ENCODE measurements around the gene HS3ST1. TPM values are rescaled to one million over a fixed set of nuclear protein-coding genes. Genes with fewer than 3 reads are reported as not detected.

The HS3ST1 gene
- total RNA-seq, 1 donor from 2014 or later: 3.2 TPM

DNA sequence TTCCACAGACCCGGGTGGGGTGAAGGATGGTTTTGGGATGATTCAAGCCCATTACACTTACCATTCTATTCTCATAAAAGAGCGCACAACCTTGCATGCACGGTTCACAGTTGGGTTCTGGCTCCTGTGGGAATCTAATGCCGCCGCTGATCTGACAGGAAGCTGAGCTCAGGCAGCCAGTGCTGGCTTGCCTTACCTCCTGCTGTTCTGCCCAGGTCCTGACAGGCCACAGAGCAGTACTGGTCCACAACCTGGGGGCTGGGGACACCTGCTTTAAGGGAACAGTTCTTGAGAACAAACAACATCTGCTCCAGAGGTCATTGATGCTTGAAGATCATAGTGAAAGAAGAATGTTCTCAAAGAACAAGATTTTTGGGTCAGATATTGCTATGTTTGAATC is 8.0 kb upstream of the HS3ST1 start:
- intact Hi-C loops (cut with DNase I): no loop called here
- no peak for DNase-seq (ENCODE audit: low spot score)
- ATAC-seq: no peak

DNA sequence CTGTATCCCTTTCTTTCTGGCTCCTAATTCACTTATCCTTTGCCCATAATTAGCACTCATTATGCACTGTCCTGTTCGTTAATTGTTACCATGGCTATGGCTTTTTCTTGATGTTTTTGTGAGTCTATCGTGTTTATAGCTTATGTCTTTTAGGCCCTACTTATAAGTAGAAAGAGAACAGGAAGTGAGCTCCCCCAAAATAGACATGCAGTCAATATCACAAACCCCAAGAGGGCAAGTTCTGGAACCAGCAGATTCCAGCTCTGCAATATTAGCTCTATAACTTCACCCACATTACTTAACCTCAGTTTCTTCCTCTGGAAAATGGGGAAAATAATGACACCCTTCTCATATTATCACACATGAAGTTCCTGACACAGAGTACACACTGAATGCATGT is 7.4 kb upstream of the HS3ST1 start:
- intact Hi-C loops (cut with DNase I): no loop called here
- no peak for DNase-seq (ENCODE audit: low spot score)
- no peak for ATAC-seq

- intact Hi-C loops (cut with DNase I): no loop called here
- no peak for DNase-seq (ENCODE audit: low spot score)
- ATAC-seq: no peak
Measured at GRCh38 chr4:11435557-11435956, 6.9 kb upstream of the HS3ST1 start.

DNA sequence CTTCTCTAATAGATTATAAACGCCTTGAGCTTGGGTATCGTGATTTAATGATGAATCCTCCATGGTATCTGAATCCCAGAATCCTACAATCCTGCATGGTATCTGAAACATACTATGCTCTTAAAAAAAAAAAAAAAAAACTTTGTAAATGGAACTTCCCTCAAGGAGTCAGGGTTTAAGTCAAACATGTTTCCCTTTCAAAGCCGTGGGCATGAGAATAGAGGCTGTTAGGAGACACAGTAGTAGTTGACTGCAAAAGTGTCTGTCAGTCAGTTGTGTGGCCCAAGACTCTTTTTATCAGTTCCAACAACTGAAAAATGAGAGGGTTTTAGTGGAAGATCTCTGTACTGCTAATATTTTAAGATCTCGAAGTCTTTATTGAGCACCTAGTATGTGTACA is 2.4 kb upstream of the HS3ST1 start:
- no peak for ATAC-seq
- DNase-seq (ENCODE audit: low spot score): no peak
- intact Hi-C loops (cut with DNase I): no loop called here

GRCh38 chr4:11430536-11430935 is 1.8 kb upstream of the HS3ST1 start:
- no peak for ATAC-seq
- intact Hi-C loops (cut with DNase I): no loop called here

DNA sequence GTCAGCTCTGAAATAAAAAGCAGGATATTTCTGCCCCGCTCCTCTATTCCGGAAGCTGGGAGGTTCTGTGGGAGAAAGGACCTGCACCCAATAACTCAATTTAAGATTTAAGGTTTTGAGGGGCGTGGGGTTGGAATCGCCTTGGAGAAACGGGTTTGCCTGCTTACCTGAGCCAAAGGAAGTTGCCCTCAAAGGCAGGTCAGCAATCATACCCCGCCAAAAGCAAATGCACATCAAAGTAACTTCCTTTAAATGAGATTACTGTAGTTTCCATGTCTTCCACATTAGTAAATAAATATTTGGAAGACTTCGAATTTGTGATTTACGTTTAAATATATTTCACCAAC is 978 bp upstream of the HS3ST1 start:
- DNase-seq (ENCODE audit: low spot score) (no peak), ATAC-seq (no peak)
- intact Hi-C loops (cut with DNase I): no loop called here

More at GRCh38 chr4:11430536-11430935, 1.8 kb upstream of the HS3ST1 start:
- DNase-seq (ENCODE audit: low spot score): no peak

- intact Hi-C loops (cut with DNase I): no loop called here
- peak; percentile 87 for DNase-seq (ENCODE audit: low spot score)
- ATAC-seq: peak; percentile 95
Measured at GRCh38 chr4:11428899-11429698, 405 bp upstream of the HS3ST1 start.

DNA sequence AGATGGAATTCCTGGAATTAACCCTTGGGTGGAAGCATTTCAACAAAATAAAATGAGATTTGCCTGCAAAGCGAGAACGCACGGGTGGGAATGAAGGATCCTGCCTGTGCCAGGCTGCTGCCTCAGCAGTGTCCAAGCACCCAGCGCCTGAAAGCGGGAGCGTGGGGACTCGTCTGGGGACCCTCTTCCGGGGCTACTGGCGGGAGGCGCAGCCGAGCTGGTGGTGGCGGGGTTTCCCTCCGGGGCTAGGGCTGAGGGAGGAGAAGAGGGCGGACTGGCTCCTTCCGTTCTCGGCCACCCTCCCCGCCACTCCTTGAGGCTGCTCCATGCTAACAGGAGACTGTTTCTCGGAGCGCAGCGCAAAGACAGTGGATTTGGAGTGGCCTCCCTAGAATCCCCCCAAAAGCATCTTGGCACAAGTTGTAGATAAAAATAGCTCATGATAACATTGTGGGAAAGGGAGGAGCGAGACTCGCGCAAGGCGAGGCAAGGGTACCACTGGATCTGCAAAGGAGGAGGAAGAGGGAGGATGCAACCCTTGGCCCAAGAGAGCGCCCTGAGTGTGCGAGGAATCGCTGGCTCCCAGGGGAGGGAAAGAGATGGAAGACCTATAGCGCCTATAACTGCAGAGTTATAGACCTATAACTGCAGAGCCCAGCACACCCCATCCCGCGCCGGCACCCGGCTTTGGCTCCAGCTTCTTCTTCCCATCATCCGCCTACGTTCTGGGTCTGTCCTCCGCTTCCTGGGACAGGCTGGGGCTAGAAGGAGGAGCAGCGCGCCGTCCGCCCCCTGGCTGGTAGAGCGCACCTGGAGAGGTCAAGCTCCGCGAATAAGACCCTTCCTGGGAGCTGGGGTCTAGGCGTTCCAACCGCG is 1.3 kb downstream of the HS3ST1 start:
- intact Hi-C loops (cut with DNase I): no loop called here
- ATAC-seq (no peak), DNase-seq (ENCODE audit: low spot score) (no peak)

DNA sequence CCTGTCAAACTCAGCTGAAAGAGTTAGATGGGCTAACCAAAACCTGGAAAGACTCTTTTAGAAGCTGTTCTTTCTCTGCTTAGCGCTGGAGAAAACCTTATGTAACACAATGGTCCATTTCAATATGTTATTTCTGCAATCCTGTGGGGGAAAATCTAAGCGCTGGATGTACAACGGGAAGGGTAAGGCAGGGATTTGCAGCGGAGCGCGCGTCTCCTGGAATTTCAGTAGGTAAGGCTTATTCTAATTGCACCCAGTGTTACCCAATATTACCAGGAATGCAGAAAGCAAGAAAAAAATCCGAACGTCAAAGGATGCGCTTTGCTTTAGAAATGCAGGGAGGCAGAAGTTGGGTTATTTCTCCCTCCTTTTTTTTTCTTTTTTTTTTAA is 2.0 kb downstream of the HS3ST1 start:
- ATAC-seq: no peak
- no peak for DNase-seq (ENCODE audit: low spot score)
- intact Hi-C loops (cut with DNase I): no loop called here

GRCh38 chr4:11426003-11426402 is 2.7 kb downstream of the HS3ST1 start:
- DNase-seq (ENCODE audit: low spot score) (no peak), ATAC-seq (no peak)
- intact Hi-C loops (cut with DNase I): no loop called here

DNA sequence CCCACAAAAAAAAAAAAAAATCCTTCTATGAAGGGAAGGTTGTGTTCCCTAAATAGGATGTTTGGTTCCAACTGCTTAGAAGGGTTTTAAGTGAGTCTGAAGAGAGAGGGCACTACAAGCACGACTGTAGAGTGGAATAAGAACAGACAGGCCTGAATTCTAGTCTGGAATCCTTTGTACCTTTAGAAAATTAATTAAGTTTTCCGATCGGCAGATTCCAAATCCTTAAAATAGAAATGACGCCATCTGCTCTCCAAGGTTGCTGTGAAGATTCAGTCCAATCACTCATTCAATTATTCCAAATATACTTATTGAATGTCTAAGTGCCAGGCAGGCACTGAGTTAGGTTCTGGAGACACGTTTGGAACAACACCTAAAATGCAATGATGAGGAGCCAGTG is 3.8 kb downstream of the HS3ST1 start:
- intact Hi-C loops (cut with DNase I): loop anchor here (2.0 kb wide), 1 partner anchor 14 kb away; no protein-coding TSS in a partner anchor
- ATAC-seq (no peak), DNase-seq (ENCODE audit: low spot score) (no peak)

GRCh38 chr4:11424000-11424399 is 4.7 kb downstream of the HS3ST1 start:
- intact Hi-C loops (cut with DNase I): loop anchor here (2.0 kb wide), 1 partner anchor 13 kb away; no protein-coding TSS in a partner anchor
- ATAC-seq (no peak), DNase-seq (ENCODE audit: low spot score) (no peak)

GRCh38 chr4:11423465-11423864 is 5.2 kb downstream of the HS3ST1 start:
- ATAC-seq: no peak
- intact Hi-C loops (cut with DNase I): no loop called here
- DNase-seq (ENCODE audit: low spot score): no peak

- intact Hi-C loops (cut with DNase I): no loop called here
- ATAC-seq (no peak), DNase-seq (ENCODE audit: low spot score) (no peak)
Measured at GRCh38 chr4:11421116-11421515, 7.6 kb downstream of the HS3ST1 start.

DNA sequence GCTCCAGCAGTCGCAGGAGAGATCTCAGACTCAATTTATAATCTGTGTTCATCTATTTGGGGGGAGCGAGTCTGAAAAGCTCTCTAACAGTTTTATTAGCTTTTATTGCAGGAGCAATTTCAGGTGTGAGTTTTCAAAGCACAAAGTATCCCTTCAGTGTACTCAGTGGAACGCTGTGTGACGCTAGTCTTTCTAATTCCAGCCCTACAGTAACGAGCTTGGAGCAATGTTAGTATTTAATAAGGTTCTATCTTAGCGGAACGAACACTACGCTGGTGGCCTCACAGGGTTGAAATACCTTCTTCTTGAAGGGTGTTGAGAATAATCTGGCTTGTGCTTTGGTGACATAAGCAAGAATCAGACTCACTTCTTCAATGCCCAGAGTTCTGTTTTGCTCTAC is 8.4 kb downstream of the HS3ST1 start:
- intact Hi-C loops (cut with DNase I): no loop called here
- ATAC-seq: no peak

GRCh38 chr4:11418610-11419009 is 10.1 kb downstream of the HS3ST1 start:
- intact Hi-C loops (cut with DNase I): no loop called here
- DNase-seq (ENCODE audit: low spot score) (no peak), ATAC-seq (no peak)

More for the DNA sequence above, 8.4 kb downstream of the HS3ST1 start:
- no peak for DNase-seq (ENCODE audit: low spot score)

DNA sequence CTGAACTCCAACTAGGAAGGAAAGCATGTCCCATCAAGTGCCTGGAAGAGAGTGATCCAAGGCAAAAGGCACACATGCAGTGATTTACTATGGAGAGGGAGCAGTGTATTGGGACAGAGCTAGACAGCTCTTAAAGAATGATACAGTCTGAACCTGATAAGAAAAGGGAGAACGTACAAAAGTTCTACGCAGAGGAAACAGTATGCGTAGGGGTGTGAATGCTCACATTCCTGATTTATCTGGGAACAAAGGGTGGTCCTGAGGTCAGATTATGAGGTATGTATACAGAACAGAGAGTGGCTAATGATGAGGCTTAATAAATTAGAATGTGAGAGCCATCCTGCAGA is 12.0 kb downstream of the HS3ST1 start:
- intact Hi-C loops (cut with DNase I): no loop called here
- ATAC-seq: no peak
- DNase-seq (ENCODE audit: low spot score): no peak

- ATAC-seq (no peak), DNase-seq (ENCODE audit: low spot score) (no peak)
- intact Hi-C loops (cut with DNase I): no loop called here
Measured at GRCh38 chr4:11416071-11416766, 12.5 kb downstream of the HS3ST1 start.

- intact Hi-C loops (cut with DNase I): no loop called here
- ATAC-seq (no peak), DNase-seq (ENCODE audit: low spot score) (no peak)
Measured at GRCh38 chr4:11415409-11416070, 13.2 kb downstream of the HS3ST1 start.

Measured in sciatic nerve (tissue), 2 donors.